ENCODE data around the gene ZNF439.
"Not testable (repeated sequence)": the region's sequence is repeated elsewhere in the genome, so short reads cannot be mapped to it uniquely, and the experiment has no call there.

Gene ZNF439

DNA sequence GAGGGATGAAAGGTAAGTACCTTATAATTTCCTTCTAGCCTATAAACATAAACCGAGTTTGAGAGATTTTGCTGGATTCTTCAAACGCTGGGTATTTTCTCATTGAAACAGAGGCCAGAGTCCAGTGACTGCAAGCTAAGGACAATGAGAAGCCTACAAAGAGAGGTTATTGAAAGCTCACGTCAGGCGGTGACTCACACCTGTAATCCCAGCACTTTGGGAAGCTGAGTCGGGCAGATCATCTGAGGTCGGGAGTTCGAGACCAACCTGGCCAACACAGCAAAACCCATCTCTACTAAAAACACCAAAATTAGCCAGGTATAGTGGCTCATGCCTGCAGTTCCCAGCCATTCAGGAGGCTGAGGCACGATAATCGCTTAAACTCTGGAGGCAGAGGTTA lies 24.1 kb downstream of the ZNF439 start:
- no peak for DNase-seq

- no peak for DNase-seq
These were observed 25.2 kb downstream of the ZNF439 start for GRCh38 chr19:11873762-11874161.

DNA sequence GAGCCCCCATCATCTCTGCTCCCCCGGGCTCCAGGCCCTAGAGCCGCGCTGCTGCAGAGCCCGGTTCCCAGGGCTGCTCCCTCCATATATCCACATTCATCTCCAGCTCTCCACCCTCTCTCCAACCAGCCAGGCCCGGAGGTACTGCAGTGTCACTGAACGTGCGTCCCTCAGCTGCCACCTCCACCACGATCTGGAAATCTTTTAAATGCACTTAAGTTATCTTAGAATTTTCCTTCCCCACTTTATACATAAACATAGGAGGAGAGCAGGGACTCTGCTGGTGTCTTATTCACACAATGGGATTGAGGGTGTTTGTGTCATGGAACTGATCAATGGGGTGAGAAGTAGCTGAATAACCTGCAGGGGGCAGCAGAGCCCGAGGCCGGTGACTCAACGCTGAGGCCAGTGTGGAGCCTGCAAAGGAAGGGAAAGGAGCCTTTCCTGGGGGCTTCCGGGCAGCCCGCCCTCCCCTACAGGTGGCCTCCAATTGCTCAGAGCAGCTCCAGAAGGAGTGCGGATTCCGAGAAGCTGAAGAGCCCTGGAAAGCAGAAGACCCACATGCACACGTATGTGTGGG lies 31.3 kb downstream of the ZNF439 start:
- DNase-seq: not testable (repeated sequence)

GRCh38 chr19:11880598-11880997 lies 32.1 kb downstream of the ZNF439 start:
- no peak for DNase-seq

GRCh38 chr19:11881151-11881800 lies 32.8 kb downstream of the ZNF439 start:
- DNase-seq: peak; percentile 55

GRCh38 chr19:11882606-11883005 lies 34.1 kb downstream of the ZNF439 start:
- DNase-seq: no peak

- DNase-seq: no peak
These were observed 38.7 kb downstream of the ZNF439 start for GRCh38 chr19:11887234-11887610.

- DNase-seq: peak; percentile 77
These were observed 39.3 kb downstream of the ZNF439 start, which contains the start of gene ZNF69 for GRCh38 chr19:11887611-11888531. Gene ZNF69 (plus strand): TSS chr19:11887782. CDS start chr19:11887924, 142 bp downstream.

- not testable (repeated sequence) for DNase-seq
These were observed 41.4 kb downstream of the ZNF439 start for GRCh38 chr19:11889901-11890300.

- no peak for DNase-seq
These were observed 42.1 kb downstream of the ZNF439 start for GRCh38 chr19:11890634-11891033.

GRCh38 chr19:11894851-11895250 lies 46.3 kb downstream of the ZNF439 start:
- DNase-seq: no peak

GRCh38 chr19:11902228-11902627 lies 53.7 kb downstream of the ZNF439 start:
- no peak for DNase-seq

DNA sequence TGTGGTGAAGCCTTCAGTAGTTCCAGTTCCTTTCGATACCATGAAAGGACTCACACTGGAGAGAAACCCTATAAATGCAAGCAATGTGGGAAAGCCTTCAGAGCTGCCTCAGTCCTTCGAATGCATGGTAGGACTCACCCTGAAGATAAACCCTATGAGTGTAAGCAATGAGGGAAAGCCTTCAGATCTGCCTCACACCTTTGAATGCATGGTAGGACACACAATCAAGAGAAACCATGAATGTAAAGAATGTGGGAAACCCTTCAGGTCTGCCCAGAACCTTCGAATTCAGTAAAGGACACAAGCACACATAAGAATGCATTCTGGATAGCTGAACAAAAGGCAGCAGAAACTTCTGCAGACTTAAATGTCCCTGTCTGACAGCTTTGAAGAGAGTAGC lies 57.4 kb downstream of the ZNF439 start:
- no peak for DNase-seq

GRCh38 chr19:11911937-11912336 lies 63.4 kb downstream of the ZNF439 start:
- not testable (repeated sequence) for DNase-seq

DNA sequence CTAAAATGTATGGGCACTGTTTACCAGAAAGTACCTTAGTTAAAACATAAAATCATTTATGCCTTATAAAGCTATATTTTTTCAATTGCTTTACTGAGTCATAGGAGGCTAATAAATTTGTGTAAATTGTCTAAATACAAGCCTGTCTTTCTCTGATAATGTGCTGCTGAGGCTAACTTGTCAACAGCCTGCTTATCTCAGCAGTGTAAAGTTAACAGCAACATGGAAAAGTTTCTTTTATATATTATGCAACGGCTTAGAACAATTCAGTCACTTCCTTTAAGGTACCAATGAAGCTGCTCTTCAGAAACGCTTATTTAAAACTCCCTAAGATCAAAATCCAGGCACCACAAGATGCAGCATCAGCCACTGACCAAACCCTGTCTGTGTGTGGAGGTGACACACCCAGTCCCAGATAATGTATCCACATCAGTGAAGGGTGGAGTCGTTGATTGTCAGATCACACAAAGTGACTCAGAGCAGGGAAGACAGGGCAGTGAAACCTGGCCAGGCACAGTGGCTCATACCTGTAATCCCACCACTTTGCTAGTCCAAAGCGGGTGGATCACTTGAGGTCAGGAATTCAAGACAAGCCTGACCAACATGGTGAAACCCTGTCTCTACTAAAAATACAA lies 66.0 kb downstream of the ZNF439 start:
- DNase-seq: not testable (repeated sequence)

All from midbrain (tissue), 1 donor.